Peyer's patch (tissue), 4 donors: ENCODE measurements around the gene CD52. TPM values are rescaled to one million over a fixed set of nuclear protein-coding genes. Genes with fewer than 3 reads are reported as not detected.

Source experiments
- DNase-seq, 3 donors: peaks; one replicate each; pipeline ENCODE4 v3.0.0-alpha.2; 2017 to 2019
- H3K27ac ChIP-seq, 4 donors: fragments of 200-600 bp; sonication (generic); one replicate each; pipeline ENCODE4 v1.5.1; 2016 to 2019
- H3K27me3 ChIP-seq, 2 donors: fragments of 200-600 bp; sonication (generic); one replicate each; pipeline ENCODE4 v1.5.1; 2019
- H3K36me3 ChIP-seq, 3 donors: fragments of 200-600 bp; sonication (generic); one replicate each; pipeline ENCODE4 v1.5.1; 2016 to 2019
- H3K4me1 ChIP-seq, 4 donors: fragments of 200-600 bp; sonication (generic); one replicate each; pipeline ENCODE4 v1.5.1; 2016 to 2019
- H3K4me3 ChIP-seq, 4 donors: fragments of 200-600 bp; sonication (generic); 1 replicate in 3 of 4; 2 replicates in 1 of 4; pipeline ENCODE4 v1.5.1; 2016 to 2019; ENCODE audit warnings: mild to moderate bottlenecking in 1 of 4
- H3K9me3 ChIP-seq, 4 donors: fragments of 200-600 bp; sonication (generic); one replicate each; pipeline ENCODE4 v1.5.1; 2016 to 2019; ENCODE audit warnings: mild to moderate bottlenecking in 1 of 4
- POLR2A ChIP-seq, 2 donors: fragments of 450-650 bp; IDR thresholded peaks; one replicate each; pipeline ENCODE4 v1.5.1; 2017; ENCODE audit warnings: antibody characterized with exemption in 2 of 2, mild to moderate bottlenecking in 2 of 2, moderate library complexity in 2 of 2
- total RNA-seq, 4 donors: library from RNA; depleted of rRNA; stranded (reverse); fragments of >200 nt; gene quantifications; one replicate each; pipeline ENCODE4 v1.1.0, GENCODE V29; 2016
- TF ChIP-seq, protein P1 (sequence below), 6 experiments: fragments of 450-650 bp in 4 of 6; fragments of 200-600 bp in 2 of 6; sonication (generic) in 1 of 6; IDR thresholded peaks; one replicate each; pipeline ENCODE4 v1.5.1; 2017 to 2019; ENCODE audit warnings: antibody characterized with exemption in 6 of 6, mild to moderate bottlenecking in 3 of 6, moderate library complexity in 1 of 6

The CD52 gene
- total RNA-seq, 4 donors from 2014 or later = 4.7 to 135 (median 13.6) TPM

DNA sequence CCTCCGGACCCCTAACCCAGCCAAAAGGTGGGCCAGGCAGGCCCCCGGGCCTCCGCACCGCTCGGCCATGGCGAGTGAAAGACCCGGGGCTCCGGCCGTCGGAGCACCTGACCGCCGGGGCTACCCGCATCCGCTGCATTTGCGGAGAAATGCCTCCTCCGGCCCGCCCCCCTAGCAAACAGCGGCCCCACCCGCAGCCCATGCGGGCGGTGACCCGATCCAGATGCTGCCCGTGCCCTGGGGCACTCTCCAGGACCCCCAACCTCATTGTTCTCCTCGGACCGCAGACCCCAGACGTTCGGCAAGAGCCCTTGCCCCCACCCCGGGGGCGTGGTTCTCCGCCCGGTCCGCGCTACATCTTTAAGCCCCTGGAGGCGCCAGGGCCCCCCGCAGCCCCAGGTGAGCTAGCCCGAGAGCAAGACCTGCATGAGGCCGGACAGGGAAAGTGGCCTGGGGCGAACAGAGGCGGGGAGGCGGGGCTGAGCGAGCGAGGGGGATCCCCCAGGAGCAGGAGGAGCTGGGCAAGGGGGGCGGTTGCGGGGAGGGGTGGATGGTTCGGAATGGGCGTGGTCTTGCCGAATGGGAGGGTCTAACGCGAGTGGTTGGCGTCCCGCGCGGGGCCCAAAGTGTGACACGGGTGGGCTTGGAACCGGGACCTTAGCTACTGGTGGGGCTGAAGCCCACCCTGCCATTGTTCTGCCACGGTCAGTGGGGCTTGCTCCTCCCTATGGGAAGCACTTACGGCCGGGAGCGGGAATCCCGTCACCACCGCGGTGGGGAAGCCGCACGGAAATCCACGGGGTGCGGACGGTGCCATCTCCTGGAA, 42.4 kb downstream of the CD52 start:
- DNase-seq = peak in 2 of 3 donors; percentile 40 to 63
- peak overlapping the region in 1 of 4 donors; percentile 88 for H3K27ac ChIP-seq

DNA sequence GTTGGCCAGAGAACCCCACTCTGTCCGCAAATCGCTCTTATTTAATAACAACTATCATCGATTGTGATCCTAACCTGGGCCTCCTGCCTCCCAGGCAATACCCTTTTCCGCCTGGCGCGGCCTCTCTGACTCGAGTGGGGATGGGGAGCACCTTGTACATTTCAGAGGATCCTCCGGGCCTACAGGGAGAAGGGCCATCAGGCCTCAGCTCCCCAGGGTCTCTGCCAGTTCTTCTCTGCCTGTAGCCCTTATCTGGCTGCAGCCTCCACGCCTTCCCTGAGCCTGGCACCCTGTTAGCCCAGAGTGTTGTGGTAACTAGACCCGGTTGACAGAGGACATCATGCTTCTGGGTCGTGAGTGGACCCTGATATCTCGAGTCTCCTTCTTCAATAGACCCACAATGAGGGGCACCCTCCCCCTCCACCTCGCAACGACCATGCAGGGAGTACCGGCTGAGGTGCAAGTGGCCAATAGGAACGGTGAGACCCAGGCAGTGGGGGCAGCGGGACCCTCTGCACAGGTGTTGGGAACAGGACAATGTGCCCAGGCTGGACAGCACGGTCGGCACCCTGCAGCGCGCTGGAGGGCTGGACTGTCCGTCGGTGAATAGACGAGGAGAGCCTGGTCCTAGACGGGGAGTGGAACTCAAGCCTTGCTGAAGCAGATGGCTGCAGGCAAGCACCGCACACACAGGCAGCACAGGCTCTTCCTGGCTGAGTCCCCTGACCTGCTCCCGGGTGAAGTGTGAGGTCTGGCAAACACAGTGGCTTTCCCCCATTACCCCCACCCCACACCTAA, 43.2 kb downstream of the CD52 start:
- peaks cover 0 to 15% of the 10 kb centered on the region in 2 donors for H3K27me3 ChIP-seq
- TF ChIP-seq POLR2A (IDR thresholded peaks at IDR 0.05) = no peak
- TF ChIP-seq, protein P1, sequence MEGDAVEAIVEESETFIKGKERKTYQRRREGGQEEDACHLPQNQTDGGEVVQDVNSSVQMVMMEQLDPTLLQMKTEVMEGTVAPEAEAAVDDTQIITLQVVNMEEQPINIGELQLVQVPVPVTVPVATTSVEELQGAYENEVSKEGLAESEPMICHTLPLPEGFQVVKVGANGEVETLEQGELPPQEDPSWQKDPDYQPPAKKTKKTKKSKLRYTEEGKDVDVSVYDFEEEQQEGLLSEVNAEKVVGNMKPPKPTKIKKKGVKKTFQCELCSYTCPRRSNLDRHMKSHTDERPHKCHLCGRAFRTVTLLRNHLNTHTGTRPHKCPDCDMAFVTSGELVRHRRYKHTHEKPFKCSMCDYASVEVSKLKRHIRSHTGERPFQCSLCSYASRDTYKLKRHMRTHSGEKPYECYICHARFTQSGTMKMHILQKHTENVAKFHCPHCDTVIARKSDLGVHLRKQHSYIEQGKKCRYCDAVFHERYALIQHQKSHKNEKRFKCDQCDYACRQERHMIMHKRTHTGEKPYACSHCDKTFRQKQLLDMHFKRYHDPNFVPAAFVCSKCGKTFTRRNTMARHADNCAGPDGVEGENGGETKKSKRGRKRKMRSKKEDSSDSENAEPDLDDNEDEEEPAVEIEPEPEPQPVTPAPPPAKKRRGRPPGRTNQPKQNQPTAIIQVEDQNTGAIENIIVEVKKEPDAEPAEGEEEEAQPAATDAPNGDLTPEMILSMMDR (IDR thresholded peaks at IDR 0.05) = no peak

More for the DNA sequence above, 42.4 kb downstream of the CD52 start:
- H3K36me3 ChIP-seq = no peaks in the 10 kb centered on the region
- no peaks in the 10 kb centered on the region for H3K9me3 ChIP-seq
- peaks cover 9 to 51% (median 12%) of the 10 kb centered on the region in 4 donors for H3K4me1 ChIP-seq
- peak overlapping the region; percentile 29 to 42 (median 40) for H3K4me3 ChIP-seq
- TF ChIP-seq POLR2A (IDR thresholded peaks at IDR 0.05) = no peak
- TF ChIP-seq, protein P1 (IDR thresholded peaks at IDR 0.05) = no peak
- peaks cover 0 to 15% of the 10 kb centered on the region in 2 donors for H3K27me3 ChIP-seq

DNA sequence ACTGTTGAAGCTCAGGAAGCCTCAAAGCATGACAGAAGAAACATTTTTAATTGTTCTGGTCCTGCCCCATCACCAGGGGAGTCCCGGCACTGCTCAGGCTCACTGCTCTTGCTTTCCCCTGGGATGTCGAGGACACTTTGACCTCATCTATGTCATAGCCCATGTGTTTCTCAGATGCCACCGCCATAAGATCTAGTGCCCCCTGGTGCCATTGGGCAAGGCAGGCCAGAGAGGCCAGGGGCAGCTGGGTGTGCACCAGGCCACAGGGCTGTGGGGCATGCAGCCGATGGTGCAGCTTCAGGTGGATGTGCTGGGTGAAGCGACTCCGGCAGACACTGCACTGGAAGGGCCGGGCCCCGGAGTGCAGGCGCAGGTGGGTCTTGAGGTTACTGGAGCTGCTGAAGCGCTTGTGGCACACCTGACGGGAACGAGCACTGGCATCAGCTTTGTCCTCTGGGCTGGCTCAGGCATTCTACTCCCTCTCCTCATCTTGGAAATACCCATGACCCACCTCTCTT, 43.9 kb downstream of the CD52 start:
- TF ChIP-seq, protein P1 (IDR thresholded peaks at IDR 0.05) = no peak
- no peak for TF ChIP-seq POLR2A (IDR thresholded peaks at IDR 0.05)
- no peaks in the 10 kb centered on the region for H3K9me3 ChIP-seq
- no peaks in the 10 kb centered on the region for H3K36me3 ChIP-seq
- no peak overlapping the region for H3K27ac ChIP-seq
- peaks cover 9 to 37% (median 10%) of the 10 kb centered on the region in 4 donors for H3K4me1 ChIP-seq
- H3K27me3 ChIP-seq = peaks cover 0 to 15% of the 10 kb centered on the region in 2 donors
- H3K4me3 ChIP-seq = no peak overlapping the region
- no peak for DNase-seq

More for the DNA sequence above, 43.2 kb downstream of the CD52 start:
- DNase-seq = no peak
- Histone ChIP-seq H3K4me1 (peaks cover 9 to 43% (median 12%) of the 10 kb centered on the region in 4 donors), H3K36me3 (no peaks in the 10 kb centered on the region), H3K4me3 (peak overlapping the region; percentile 29 to 42 (median 40)), H3K9me3 (no peaks in the 10 kb centered on the region), H3K27ac (no peak overlapping the region)

DNA sequence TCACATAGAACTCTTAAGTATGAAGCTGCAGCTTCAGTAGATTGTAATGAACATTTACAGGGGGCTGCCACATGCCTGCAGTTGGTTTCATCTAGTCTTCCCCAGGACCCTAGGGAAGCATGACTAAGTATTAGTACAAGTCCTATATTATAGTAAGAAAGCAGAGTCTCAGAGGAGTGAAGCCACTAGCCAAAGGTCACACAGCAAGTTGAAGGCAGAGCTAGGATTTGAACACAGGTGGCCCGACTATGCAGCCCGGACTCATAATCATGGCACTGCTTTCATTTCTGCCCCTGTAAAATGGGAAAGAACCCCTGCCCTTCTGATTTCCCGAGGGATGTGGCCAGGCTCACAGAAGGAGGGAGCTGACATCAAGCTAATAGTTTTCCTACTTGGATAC, 44.6 kb downstream of the CD52 start:
- Histone ChIP-seq H3K36me3 (no peaks in the 10 kb centered on the region), H3K27ac (no peak overlapping the region), H3K4me1 (peaks cover 8 to 35% (median 10%) of the 10 kb centered on the region in 4 donors), H3K27me3 (peaks cover 0 to 15% of the 10 kb centered on the region in 2 donors), H3K9me3 (no peaks in the 10 kb centered on the region), H3K4me3 (no peak overlapping the region)
- no peak for DNase-seq
- TF ChIP-seq, protein P1 (IDR thresholded peaks at IDR 0.05) = no peak
- no peak for TF ChIP-seq POLR2A (IDR thresholded peaks at IDR 0.05)
